GM12865 (cell line): ENCODE measurements around the gene GBA2.
A peak's percentile ranks its signal among the peaks of the same experiment; 100 is the strongest.

Experiments used
- DNase-seq: peaks from one replicate; pipeline ENCODE4 v3.0.0; 2010; ENCODE audit warnings: low read depth
- H3K4me3 ChIP-seq: 2 replicates; pipeline ENCODE4 v1.5.1; 2011; ENCODE audit warnings: mild to moderate bottlenecking, low read depth, low read length, control low read depth
- CTCF ChIP-seq: IDR thresholded peaks from 2 replicates; pipeline ENCODE4 v1.5.1; 2011; ENCODE audit warnings: low read length, control low read depth, low read depth, inconsistent platforms; ENCODE audit not compliant: insufficient read depth; ENCODE audit errors: missing control alignments

GBA2 gene

GRCh38 chr9:35719546-35719945, 29.5 kb downstream of the GBA2 start:
- TF ChIP-seq CTCF, result no peak
- DNase-seq, result no peak
- no peak overlapping the region for H3K4me3 ChIP-seq

- no peak for TF ChIP-seq CTCF
- DNase-seq, result peak; percentile 24
- H3K4me3 ChIP-seq, result no peak overlapping the region
Observed at GRCh38 chr9:35718721-35719511, 30.1 kb downstream of the GBA2 start.

GRCh38 chr9:35717132-35717870, 31.7 kb downstream of the GBA2 start:
- no peak for DNase-seq
- TF ChIP-seq CTCF, result no peak

GRCh38 chr9:35716230-35716629, 32.8 kb downstream of the GBA2 start:
- no peak for TF ChIP-seq CTCF
- no peak overlapping the region for H3K4me3 ChIP-seq
- DNase-seq, result no peak

More at GRCh38 chr9:35717132-35717870, 31.7 kb downstream of the GBA2 start:
- no peak overlapping the region for H3K4me3 ChIP-seq

GRCh38 chr9:35714579-35715252, 34.3 kb downstream of the GBA2 start:
- no peak for TF ChIP-seq CTCF
- H3K4me3 ChIP-seq, result no peak overlapping the region
- DNase-seq, result no peak

- no peak for TF ChIP-seq CTCF
- H3K4me3 ChIP-seq, result no peak overlapping the region
- no peak for DNase-seq
Observed at GRCh38 chr9:35714123-35714522, 34.9 kb downstream of the GBA2 start.
